22Rv1 (cell line): ENCODE results near the gene C3AR1.

Experiments used
- ZFX ChIP-seq: fragments of 450-650 bp; IDR thresholded peaks from 2 replicates; pipeline ENCODE4 v1.6.1; 2017; ENCODE audit warnings: antibody characterized with exemption, borderline replicate concordance
- TF ChIP-seq, protein P1 (sequence below): fragments of 450-650 bp; IDR thresholded peaks from 2 replicates; pipeline ENCODE4 v1.5.1; 2017; ENCODE audit warnings: mild to moderate bottlenecking

DNA sequence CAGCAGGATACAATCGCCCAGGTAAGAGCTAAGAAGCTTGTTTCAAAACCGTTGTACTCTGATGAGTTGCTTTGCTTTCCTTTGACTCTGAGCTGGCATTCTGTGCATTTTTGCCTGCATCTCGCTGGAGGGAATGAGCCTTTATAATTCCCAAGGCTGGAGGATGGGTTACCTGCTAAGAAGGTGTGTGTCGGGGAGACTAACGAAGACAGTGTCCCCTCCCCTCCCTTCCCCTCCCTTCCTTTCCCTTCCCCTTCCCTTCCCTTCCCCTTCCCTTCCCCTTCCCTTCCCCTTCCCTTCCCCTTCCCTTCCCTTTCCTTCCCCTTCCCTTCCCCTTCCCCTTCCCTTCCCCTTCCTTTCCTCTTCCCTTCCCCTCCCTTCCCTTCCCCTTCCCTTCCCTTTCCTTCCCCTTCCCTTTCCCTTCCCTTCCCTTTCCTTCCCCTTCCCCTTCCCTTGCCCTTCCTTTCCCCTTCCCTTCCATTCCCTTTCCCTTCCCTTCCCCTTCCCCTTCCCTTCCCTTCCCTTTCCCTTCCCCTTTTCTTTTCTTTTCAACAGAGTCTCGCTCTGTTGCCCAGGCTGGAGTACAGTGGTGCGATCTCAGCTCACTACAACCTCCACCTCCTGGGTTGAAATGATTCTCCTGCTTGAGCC lies 15.4 kb downstream of the C3AR1 start:
- TF ChIP-seq, protein P1, sequence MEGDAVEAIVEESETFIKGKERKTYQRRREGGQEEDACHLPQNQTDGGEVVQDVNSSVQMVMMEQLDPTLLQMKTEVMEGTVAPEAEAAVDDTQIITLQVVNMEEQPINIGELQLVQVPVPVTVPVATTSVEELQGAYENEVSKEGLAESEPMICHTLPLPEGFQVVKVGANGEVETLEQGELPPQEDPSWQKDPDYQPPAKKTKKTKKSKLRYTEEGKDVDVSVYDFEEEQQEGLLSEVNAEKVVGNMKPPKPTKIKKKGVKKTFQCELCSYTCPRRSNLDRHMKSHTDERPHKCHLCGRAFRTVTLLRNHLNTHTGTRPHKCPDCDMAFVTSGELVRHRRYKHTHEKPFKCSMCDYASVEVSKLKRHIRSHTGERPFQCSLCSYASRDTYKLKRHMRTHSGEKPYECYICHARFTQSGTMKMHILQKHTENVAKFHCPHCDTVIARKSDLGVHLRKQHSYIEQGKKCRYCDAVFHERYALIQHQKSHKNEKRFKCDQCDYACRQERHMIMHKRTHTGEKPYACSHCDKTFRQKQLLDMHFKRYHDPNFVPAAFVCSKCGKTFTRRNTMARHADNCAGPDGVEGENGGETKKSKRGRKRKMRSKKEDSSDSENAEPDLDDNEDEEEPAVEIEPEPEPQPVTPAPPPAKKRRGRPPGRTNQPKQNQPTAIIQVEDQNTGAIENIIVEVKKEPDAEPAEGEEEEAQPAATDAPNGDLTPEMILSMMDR = no peak
- no peak for TF ChIP-seq ZFX
